K562 (cell line): ENCODE measurements around the gene ANP32B. TPM values are rescaled to one million over a fixed set of nuclear protein-coding genes. Genes with fewer than 3 reads are reported as not detected.
A peak's percentile ranks its signal among the peaks of the same experiment; 100 is the strongest.

Source experiments
- BMI1 ChIP-seq: fragments of 150-350 bp; IDR thresholded peaks from 2 replicates; pipeline ENCODE4 v1.6.1; 2014; ENCODE audit warnings: low read length
- C11orf30 ChIP-seq: fragments of 450-650 bp; IDR thresholded peaks from 2 replicates; pipeline ENCODE4 v1.6.1; 2016; ENCODE audit warnings: low read depth, mild to moderate bottlenecking
- CHD1 ChIP-seq: fragments of 200-600 bp; sonication (generic); IDR thresholded peaks from one replicate; pipeline ENCODE4 v1.6.1; 2012; ENCODE audit warnings: mild to moderate bottlenecking, moderate library complexity, low read length, inconsistent platforms
- ETV1 ChIP-seq: fragments of 450-650 bp; conservative IDR thresholded peaks from 2 replicates; pipeline ENCODE4 v1.6.1; 2016; ENCODE audit warnings: missing genetic modification characterization, control low read depth, low read depth, missing compliant biosample characterization
- HDAC1 ChIP-seq, 2 experiments: fragments of 450-650 bp; IDR thresholded peaks; 2 replicates each; pipeline ENCODE4 v1.6.1; 2016 to 2017; ENCODE audit warnings: inconsistent platforms in 1 of 2, mild to moderate bottlenecking in 1 of 2, moderate library complexity in 1 of 2
- JUNB ChIP-seq: fragments of 450-650 bp; formaldehyde crosslinking; conservative IDR thresholded peaks from 2 replicates; pipeline ENCODE4 v1.4.0; 2020; ENCODE audit warnings: mild to moderate bottlenecking
- KAT2B ChIP-seq: IDR thresholded peaks from one replicate; pipeline ENCODE4 v1.6.1; 2012; ENCODE audit warnings: low read depth, mild to moderate bottlenecking, control low read depth, inconsistent platforms, low read length, moderate library complexity
- L3MBTL2 ChIP-seq: fragments of 450-650 bp; IDR thresholded peaks from 2 replicates; pipeline ENCODE4 v1.6.1; 2016; ENCODE audit warnings: mild to moderate bottlenecking, moderate library complexity
- NFATC3 ChIP-seq: fragments of 450-650 bp; IDR thresholded peaks from 2 replicates; pipeline ENCODE4 v1.6.1; 2017; ENCODE audit warnings: mild to moderate bottlenecking
- POLR2H ChIP-seq: IDR thresholded peaks from 2 replicates; pipeline ENCODE4 v1.6.1; 2016; ENCODE audit warnings: missing genetic modification characterization, low read depth, mild to moderate bottlenecking, control low read depth, missing compliant biosample characterization, moderate library complexity
- SMAD4 ChIP-seq: fragments of 250-450 bp; sonication (Bioruptor Pico); conservative IDR thresholded peaks from 2 replicates; pipeline ENCODE4 v1.8.0; 2021; ENCODE audit warnings: inconsistent platforms, mild to moderate bottlenecking, moderate library complexity
- SP1 ChIP-seq: sonication (generic); formaldehyde crosslinking; IDR thresholded peaks from 2 replicates; pipeline ENCODE4 v1.8.1; 2022; ENCODE audit warnings: mild to moderate bottlenecking, missing genetic modification reagents
- SRSF3 ChIP-seq: fragments of 200-400 bp; formaldehyde crosslinking; IDR thresholded peaks from 2 replicates; pipeline ENCODE4 v1.6.1; 2016; ENCODE audit warnings: mild to moderate bottlenecking, low read length, moderate library complexity; ENCODE audit not compliant: insufficient read depth
- TAF15 ChIP-seq: fragments of 200-400 bp; formaldehyde crosslinking; IDR thresholded peaks from 2 replicates; pipeline ENCODE4 v1.6.1; 2017; ENCODE audit warnings: mild to moderate bottlenecking, low read depth, low read length, moderate library complexity
- WHSC1 ChIP-seq: IDR thresholded peaks from one replicate; pipeline ENCODE4 v1.6.1; 2012; ENCODE audit warnings: low read length, control low read depth, inconsistent platforms
- ZC3H4 ChIP-seq: sonication (generic); formaldehyde crosslinking; IDR thresholded peaks from 2 replicates; pipeline ENCODE4 v1.9.0; 2021; ENCODE audit warnings: missing genetic modification reagents, borderline replicate concordance
- ZNF165 ChIP-seq: fragments of 250-450 bp; sonication (Bioruptor Pico); IDR thresholded peaks from 2 replicates; pipeline ENCODE4 v1.4.0; 2020; ENCODE audit warnings: borderline replicate concordance
- ZNF311 ChIP-seq: fragments of 250-450 bp; sonication (Bioruptor Pico); IDR thresholded peaks from 2 replicates; pipeline ENCODE4 v1.4.0; 2020; ENCODE audit warnings: mild to moderate bottlenecking, moderate library complexity
- ZNF830 ChIP-seq: fragments of 250-450 bp; sonication (Bioruptor Pico); IDR thresholded peaks from 2 replicates; pipeline ENCODE4 v1.5.0; 2021; ENCODE audit warnings: mild to moderate bottlenecking
- polyA plus RNA-seq, 8 experiments: library from polyadenylated mRNA; depleted of rRNA in 4 of 8; stranded (reverse) in 5 of 8; unstranded in 3 of 8; fragments of >200 nt; fragmentation: Nextera tagmentation in 2 of 8; fragmentation: Illumina TruSeq in 1 of 8; extraction: Ambion mirVana in 2 of 8; extraction: Trizol in 1 of 8; gene quantifications; 2 replicates each; pipeline versions ENCODE4 v1.2.1 to v1.2.3, GENCODE V29; 2011 to 2014; ENCODE audit warnings: inconsistent platforms in 1 of 8, missing spikeins in 1 of 8
- total RNA-seq, 7 experiments: library from RNA; depleted of rRNA in 6 of 7; stranded (reverse); fragments of >200 nt in 6 of 7; fragmentation: Illumina TruSeq in 2 of 7; extraction: Trizol in 2 of 7; gene quantifications; 2 replicates each; pipeline versions ENCODE4 v1.2.1 to v1.2.3, GENCODE V29; 2011 to 2021; ENCODE audit warnings: low replicate concordance in 1 of 7
- TF ChIP-seq, protein P1 (sequence below): IDR thresholded peaks from 2 replicates; pipeline ENCODE4 v1.6.1; 2014; ENCODE audit warnings: antibody characterized with exemption
- TF ChIP-seq, protein P2 (sequence below): fragments of 450-650 bp; conservative IDR thresholded peaks from 2 replicates; pipeline ENCODE4 v1.6.1; 2016; ENCODE audit warnings: missing genetic modification characterization, low read depth, mild to moderate bottlenecking, control low read depth, missing compliant biosample characterization
- TF ChIP-seq, protein P3 (sequence below): fragments of 450-650 bp; IDR thresholded peaks from 2 replicates; pipeline ENCODE4 v1.7.1; 2018; ENCODE audit warnings: mild to moderate bottlenecking, low read depth; ENCODE audit not compliant: partially characterized antibody

Gene ANP32B
- total and polyA plus RNA-seq, 9 of the 15 experiments (the other 6 are each of a cell fraction or from before 2014, with no cell fraction given), result 68.9 to 815 (median 141) TPM

DNA sequence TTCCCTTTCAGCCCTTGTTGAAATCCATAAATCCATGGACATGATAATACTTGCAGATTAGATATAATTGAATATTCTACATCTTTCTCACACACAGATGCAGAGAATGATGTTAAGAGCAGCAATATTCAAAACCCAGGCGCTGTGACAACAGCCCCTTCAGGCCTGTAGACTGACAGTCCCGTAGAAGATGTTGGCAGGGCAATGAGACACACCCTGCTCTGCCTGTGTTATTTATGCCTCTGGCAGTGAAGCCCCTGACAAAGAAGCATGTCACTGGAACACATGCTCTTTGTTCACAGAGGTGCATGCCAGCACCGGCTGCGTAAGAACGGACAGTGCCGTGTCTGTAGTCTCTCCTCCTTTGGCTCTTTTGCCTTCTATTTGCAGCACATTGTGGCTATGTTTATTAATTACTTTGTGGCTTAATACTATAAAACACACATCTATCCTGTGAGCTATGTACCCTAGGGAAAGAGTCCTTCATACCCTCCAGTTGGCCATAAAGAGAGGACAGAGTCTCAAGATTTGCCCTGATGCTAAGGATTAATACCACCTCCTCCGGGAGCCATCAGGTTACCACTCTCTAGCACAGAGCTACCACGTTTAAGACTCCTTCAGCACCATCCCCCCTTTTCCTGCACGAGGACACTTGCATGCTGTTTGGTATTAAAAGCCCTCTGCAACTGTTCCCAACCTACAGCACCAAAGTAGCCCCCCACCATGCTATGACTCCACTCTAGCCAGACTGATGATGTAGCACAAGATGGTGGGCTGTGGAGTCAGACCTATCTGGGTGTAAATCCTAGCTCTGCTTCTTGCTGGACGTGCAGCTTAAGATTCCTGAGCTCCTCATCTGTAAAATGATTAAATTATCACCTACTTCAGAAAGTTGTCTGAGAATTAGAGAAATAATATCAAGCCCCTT lies 2.0 kb upstream of the ANP32B start (continued):
- TF ChIP-seq ETV1 (tag) (no peak), ZNF165 (CRISPR knock-in tag) (peak; percentile 25; the same call in 1 of the 2 replicates), POLR2H (no peak), ZNF830 (no peak), JUNB (CRISPR knock-in tag) (no peak), SP1 (peak; percentile 35; the same call in 1 of the 2 replicates), SMAD4 (CRISPR knock-in tag) (peak; percentile 70; the same call in 1 of the 2 replicates), WHSC1 (peak; percentile 36), CHD1 (no peak), BMI1 (no peak), C11orf30 (peak; percentile 23; the same call in 1 of the 2 replicates), TAF15 (no peak), ZNF311 (peak; percentile 59; the same call in 1 of the 2 replicates), ZC3H4 (CRISPR knock-in tag) (0 out of 2 replicates have a peak, but pooled peaks have one; percentile 64), SRSF3 (no peak), HDAC1 (IDR thresholded peaks at IDR 0.05) (0 out of 4 replicates have a peak, but pooled peaks of 1 of the 2 experiments have one; percentile 15), L3MBTL2 (peak; percentile 63), KAT2B (no peak), NFATC3 (no peak)
- TF ChIP-seq, protein P1, sequence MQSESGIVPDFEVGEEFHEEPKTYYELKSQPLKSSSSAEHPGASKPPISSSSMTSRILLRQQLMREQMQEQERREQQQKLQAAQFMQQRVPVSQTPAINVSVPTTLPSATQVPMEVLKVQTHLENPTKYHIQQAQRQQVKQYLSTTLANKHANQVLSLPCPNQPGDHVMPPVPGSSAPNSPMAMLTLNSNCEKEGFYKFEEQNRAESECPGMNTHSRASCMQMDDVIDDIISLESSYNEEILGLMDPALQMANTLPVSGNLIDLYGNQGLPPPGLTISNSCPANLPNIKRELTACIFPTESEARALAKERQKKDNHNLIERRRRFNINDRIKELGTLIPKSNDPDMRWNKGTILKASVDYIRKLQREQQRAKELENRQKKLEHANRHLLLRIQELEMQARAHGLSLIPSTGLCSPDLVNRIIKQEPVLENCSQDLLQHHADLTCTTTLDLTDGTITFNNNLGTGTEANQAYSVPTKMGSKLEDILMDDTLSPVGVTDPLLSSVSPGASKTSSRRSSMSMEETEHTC, result no peak
- TF ChIP-seq, protein P2, sequence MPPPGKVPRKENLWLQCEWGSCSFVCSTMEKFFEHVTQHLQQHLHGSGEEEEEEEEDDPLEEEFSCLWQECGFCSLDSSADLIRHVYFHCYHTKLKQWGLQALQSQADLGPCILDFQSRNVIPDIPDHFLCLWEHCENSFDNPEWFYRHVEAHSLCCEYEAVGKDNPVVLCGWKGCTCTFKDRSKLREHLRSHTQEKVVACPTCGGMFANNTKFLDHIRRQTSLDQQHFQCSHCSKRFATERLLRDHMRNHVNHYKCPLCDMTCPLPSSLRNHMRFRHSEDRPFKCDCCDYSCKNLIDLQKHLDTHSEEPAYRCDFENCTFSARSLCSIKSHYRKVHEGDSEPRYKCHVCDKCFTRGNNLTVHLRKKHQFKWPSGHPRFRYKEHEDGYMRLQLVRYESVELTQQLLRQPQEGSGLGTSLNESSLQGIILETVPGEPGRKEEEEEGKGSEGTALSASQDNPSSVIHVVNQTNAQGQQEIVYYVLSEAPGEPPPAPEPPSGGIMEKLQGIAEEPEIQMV (tag), result 0 out of 2 replicates have a peak, but pooled peaks have one; percentile 19
- TF ChIP-seq, protein P3, sequence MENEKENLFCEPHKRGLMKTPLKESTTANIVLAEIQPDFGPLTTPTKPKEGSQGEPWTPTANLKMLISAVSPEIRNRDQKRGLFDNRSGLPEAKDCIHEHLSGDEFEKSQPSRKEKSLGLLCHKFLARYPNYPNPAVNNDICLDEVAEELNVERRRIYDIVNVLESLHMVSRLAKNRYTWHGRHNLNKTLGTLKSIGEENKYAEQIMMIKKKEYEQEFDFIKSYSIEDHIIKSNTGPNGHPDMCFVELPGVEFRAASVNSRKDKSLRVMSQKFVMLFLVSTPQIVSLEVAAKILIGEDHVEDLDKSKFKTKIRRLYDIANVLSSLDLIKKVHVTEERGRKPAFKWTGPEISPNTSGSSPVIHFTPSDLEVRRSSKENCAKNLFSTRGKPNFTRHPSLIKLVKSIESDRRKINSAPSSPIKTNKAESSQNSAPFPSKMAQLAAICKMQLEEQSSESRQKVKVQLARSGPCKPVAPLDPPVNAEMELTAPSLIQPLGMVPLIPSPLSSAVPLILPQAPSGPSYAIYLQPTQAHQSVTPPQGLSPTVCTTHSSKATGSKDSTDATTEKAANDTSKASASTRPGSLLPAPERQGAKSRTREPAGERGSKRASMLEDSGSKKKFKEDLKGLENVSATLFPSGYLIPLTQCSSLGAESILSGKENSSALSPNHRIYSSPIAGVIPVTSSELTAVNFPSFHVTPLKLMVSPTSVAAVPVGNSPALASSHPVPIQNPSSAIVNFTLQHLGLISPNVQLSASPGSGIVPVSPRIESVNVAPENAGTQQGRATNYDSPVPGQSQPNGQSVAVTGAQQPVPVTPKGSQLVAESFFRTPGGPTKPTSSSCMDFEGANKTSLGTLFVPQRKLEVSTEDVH, result no peak
